ENCODE measurements around the gene VPS13D. TPM values are rescaled to one million over a fixed set of nuclear protein-coding genes. Genes with fewer than 3 reads are reported as not detected.
"Not testable (repeated sequence)": the region's sequence is repeated elsewhere in the genome, so short reads cannot be mapped to it uniquely, and the experiment has no call there.

Gene VPS13D
- total RNA-seq, 1 donor from 2014 or later, result 98.5 TPM

DNA sequence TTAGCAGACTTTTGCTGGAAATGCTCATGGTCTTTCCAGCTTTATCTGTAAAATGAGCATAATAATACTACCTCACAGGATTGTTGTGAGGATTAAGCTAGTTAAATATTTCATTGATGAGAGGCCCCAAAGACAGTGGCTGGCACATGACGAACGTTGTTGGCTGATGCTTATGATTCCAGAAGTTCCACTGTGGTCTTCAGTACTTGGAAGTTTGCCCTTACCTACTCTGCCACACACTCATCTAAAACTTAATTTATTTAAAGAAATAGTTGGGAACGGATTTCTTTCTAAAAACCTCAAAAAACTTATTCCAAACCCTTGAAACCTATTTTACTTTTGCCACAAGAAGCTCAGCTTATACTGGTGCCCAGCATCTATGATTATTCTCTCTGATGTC, 217.5 kb downstream of the VPS13D start:
- no peak for DNase-seq (ENCODE audit: low spot score)

DNA sequence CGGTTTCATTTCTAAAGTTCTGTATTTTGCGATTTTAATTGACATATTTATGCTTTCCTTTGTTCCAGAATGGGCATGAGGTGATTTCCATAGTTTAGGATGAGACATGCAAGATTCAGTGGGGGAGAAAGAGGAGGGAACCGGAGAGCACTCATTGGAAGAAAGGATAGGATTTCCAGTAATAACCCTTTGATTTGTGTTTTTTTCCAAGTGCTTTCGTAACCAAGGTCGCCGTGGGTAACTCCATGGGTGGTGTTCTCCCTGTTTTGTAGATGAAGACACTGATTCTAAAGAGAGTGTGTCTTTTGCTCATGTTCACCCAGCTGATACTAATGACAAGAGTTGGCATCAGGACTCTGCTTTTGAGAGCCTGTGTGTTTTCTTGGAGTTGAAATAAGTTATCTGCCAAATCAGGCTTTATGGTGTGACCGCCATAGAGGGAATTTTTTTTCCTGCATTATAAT, 218.1 kb downstream of the VPS13D start:
- DNase-seq (ENCODE audit: low spot score), result no peak

DNA sequence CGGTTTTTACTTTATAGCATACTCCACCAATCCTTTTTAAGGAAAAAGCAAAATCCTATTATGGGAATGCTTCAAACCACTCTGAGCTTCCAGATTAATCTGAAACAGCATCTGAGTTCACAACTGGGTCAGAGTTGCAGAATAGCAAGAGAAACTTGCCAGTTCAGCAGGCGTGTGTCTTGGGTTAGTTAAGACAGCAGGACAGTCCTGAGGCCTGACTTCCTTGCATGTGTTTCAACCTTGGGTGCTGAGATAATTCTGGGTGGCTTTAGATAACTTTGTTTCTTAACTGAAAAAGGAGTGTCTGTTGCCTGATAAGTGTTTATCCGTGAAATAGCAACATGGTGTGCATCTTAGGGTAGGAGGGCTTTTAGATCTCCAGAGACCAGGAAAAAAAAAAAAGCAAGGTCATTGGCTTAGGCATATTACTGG, 218.9 kb downstream of the VPS13D start:
- no peak for DNase-seq (ENCODE audit: low spot score)

DNA sequence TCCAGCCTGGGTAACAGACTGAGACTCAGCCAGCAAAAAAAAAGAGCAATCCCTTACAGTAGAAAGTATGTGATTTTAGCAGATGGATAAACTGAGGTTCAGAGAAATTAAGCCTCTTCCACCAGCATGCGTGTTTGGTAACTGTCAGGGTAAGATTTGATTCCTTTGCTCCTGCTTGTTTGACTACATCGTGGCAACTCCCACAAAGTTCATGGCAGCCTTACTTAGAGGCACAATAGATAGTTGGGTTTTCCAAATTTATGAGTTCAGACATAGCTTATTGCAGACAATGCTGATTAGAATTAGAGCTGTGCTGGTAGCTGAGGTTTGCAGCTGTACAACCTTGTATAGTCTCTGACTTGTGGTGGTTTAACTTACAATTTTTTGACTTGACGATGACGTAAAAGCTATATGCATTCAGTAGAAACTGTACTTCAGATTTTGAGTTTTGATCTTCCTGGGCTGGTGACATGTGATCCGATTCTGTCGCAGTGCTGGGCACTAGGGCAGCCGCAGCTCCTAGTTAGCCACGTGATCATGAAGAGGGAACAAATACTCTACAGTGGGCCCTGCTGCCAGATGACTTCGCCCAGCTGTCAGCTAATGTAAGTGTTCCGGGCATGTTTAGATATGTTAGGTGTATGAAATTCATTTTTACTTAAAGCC, 220.4 kb downstream of the VPS13D start:
- no peak for DNase-seq (ENCODE audit: low spot score)

DNA sequence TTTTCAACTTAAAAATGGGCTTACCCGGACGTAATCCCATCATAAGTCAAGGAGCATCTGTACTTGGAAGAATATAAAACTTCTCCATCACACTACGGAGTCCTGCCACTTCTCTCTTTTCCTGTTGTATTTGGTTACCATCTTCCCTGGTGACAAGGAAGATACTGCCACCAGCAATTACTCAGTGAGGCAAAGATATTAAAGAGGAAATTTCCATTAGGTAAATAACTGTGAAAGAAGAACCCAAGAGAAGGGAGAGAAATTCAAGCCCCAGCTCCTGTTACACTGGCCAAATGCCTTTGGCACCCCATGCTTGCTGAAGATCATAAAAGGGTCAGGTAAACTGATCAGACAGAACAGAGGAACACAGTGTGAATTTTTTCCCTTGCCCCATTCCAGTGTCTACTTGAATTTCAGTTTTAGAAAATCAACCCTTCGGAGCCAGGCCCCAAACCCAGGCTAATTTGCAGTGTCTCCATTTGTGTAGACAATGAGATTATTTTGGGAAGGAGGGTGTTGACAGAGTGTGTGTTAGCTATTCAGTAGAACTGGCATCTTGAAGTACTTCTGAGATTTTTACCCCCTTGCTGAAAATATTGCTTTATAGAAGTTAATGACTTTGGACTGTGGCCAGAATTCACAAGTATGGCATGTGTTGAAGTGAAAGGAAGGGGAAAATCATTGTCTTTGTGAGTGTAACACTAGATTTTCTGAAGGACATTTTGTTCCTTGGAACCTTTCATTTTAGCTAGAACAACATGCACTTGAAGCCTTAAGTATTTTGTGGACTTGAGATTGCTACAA, 221.1 kb downstream of the VPS13D start:
- no peak for DNase-seq (ENCODE audit: low spot score)

DNA sequence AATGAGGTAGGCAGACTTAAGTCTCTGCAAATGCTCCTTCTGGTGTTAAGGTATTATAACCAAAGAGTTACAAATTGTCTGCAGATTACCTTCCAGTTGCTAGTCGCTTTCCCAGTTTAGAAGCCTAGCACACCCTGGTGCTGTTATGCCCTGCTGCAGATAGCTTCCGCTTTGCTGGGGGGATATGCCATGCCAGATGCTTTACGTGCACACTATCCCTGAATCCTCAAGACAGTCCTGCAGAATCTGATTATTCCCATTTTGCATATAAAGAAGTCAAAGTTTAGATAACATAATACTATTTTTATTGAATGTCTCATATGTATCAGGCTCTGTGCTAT, 221.7 kb downstream of the VPS13D start:
- DNase-seq (ENCODE audit: low spot score), result no peak

DNA sequence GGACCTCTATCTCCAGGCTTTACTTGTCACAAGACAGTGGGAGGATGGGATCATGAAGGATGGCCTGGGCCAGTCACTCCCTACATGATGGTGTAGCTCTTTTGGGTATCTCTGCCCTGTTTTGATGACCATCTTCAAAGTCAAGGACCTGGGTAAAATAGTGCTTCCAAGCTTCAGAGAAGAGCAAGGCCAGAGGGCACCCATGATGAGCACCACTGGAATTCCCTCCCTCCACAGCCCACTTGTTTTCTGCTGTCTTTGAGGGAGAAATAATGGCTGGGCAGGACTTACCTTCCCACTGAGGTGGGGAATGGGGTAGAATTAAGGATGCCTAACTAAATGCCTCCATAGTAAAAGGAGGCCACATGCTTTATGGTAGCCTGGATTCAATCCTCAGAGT, 222.4 kb downstream of the VPS13D start:
- DNase-seq (ENCODE audit: low spot score), result no peak

DNA sequence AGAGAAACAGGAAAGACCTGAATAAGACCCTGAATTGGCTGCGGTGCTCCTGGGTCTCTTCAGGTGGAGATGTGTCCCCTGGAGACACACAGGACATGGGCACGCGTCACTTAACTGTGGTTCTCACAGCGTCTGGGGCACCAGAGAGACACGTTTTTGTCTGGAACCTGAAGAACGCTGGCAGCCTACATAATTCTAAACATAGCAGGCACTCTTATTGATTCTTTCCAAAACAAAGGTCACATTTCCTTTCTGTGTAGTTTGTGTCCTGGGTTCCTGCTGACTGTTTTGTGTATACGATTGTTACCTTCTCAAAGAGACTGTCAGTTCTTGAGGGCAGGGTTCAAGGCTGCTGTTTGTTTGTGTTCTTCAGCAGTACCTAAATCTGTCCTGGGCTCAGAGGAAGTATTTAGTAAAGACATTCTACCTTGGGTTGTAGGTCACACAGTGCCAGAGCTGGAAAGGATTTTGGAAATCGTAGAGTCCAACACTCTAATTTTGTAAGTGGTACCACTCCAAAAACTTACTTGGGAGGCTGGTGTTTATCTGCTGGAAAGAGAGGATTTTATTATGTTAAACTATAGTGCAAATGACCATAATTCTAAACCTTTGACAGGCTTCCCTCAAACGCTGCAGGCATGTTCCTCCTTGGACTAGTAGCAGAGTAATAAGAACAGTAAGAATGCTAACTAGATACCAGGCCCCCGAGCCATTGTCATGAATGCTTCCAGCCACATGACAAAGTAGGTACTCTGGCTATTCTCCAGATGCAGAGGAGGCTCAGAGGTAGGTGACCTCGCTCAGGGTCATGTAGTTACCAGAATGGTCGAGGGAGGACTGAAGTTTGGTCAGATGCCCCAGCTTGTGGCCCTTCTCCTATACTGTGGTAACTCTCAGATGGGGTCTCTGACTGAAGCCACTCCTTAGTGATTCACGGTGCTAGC, 223.8 kb downstream of the VPS13D start:
- DNase-seq (ENCODE audit: low spot score), result no peak

DNA sequence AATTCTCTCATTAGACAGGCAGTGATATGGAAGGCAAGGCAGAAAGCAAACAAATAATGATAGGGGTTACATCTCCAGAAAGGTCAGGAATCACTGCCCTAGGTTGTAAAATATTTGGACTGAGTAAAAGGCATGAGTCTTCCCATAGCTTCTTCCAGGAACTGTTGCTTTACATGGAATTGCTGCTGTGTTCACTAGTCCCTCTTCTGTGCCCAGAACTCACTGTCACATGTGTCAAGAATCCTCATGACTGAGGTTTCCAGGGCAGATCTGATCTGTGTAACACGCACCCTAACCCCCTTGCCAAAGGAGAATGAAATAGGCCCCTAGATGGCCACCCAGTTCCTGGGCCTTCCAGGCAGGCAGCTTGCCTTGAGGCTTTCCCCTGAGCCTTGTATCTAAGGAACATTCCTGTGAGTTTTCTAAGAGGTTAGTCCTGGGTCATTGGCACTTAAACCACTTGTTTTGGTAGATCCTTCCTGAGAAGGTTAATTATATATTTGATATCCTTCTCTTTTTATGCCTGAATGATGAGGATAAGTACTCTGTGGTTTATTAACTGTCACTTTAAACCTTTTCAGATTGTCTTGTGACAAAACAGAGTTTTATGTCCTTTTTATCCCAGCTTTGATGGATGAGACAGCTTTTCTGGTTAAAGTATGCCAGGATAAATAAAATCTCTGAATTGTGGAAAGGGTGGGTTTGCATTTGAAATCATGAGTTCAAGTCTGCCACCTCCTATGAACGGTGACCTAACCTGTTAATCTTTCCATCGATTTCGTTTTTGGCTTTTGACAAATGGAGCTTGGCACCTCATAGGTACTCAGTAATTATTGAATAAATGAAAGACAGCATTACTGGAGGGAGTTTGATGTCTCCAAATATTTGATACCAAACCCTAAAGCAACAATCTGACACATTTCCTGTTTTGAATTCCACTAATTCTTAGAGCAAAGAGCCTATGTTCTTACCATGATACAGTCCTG, 224.9 kb downstream of the VPS13D start:
- peak; percentile 60 for DNase-seq (ENCODE audit: low spot score)

DNA sequence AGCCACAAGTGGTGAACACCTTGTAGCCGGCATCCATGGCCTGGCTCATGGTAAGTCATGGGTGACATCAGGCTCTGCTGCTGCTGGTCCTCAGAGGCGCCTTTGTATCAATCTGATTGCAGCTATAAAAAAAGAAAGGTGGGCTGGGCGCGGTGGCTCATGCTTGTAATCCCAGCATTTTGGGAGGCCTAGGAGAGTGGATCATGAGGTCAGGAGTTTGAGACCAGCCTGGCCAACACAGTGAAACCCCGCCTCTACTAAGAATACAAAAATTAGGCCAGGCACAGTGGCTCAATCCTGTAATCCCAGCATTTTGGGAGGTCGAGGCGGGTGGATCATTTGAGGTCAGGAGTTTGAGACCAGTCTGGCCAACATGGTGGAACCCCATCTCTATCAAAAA, 226.3 kb downstream of the VPS13D start:
- DNase-seq (ENCODE audit: low spot score), result not testable (repeated sequence)

DNA sequence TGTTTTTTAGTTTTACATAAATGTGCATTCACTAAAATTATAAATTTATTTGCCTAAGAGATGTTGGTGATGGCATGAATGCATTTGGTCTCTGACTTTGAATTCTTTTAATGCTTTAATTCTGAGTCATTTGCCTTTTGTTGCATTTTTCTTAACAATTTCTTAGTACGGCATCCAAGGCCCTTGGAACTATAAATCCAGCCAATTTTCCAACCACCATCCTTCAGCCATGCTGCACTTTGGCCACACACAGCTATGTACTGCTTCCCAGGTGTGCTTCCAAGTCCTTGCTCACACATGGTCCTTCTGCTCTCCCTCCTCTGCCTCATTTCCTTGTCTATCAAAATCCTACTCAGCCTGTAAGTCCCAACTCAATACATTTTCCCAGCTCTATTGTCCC, 227.1 kb downstream of the VPS13D start:
- no peak for DNase-seq (ENCODE audit: low spot score)

DNA sequence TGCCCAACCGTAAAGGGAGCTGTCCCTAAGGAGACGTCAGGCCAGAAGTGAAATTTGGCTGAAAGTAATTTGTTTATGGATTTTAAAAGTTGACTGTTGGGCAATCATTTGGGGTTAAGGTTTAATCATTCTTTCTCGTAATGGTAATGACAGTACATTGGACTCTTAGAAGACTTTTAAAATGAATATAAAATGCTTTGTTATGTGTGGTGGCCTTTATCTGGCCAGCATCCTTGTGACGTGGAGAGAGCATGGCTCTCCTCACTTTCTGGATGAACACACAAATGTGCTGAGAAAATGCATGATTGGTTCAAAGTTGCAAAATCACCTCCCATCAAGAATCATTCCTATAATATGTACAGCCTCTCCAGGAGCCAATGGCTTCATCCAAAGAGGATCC, 227.9 kb downstream of the VPS13D start:
- DNase-seq (ENCODE audit: low spot score), result no peak

DNA sequence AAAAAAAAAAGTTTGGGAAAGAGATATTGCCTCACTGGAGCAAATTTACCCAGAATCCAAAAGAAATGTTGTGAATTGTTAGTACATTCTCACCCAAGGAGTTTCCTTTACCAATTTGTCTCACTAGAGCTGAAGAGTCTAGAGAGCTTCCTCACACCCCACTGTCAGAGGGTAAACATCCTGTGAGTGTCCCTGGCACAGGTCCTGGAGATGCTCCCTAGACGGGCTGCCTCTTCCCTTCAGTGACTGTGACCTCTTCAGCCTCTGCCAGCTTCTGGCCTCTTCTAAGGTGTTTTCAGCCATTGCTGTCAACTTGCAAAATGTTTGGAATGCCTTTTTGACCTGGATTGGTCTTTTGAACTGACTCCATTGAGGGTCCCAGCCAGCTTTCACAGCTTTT, 228.7 kb downstream of the VPS13D start:
- DNase-seq (ENCODE audit: low spot score), result no peak

DNA sequence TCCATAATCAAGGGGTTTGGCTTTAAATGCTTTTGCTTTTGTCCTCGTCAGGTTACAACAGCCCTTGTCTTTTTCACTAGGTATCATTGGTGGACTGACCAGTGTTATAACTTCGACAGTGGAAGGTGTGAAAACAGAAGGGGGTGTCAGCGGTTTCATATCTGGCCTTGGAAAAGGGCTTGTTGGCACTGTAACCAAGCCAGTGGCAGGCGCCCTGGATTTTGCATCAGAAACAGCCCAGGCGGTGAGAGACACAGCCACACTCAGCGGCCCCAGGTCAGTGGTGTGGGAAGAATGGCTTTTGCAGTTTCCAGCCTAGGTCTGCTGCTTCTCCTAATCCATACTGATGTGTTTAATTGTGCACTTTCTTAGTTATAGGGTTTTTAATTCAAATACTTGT, 230.3 kb downstream of the VPS13D start:
- DNase-seq (ENCODE audit: low spot score), result no peak

DNA sequence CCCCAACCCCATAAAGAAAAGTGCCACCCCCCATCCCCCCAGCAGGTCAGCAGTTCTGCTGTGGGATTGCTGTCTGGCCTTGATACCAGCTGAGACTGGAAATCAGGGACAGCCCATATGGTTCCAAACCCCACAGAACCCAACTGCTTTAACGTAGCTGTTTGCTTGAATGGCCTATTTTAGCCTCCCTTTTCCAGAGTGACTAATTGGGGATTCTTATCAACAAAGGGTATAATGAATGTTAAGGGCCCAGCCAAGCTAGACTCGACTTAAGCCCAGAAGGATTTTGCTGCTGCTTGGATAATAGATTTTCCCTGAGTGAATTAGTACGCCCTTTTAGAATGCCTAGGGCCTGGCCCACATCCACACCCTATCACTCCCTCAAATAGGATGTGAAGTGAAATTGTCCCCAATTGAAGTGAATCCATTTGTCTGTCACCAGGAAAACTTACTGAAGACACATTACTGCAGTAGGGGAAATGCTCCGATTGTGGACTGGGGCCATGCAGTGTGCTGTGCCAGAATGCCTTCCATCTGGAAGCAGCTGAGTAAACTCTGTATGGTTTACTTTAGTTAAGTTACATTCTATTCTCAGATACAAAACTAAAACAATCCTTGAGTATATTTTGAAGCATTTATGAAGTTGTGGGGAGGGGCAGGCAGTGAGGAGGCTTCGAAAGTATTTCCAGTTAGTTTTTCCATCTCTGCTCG, 231.2 kb downstream of the VPS13D start:
- no peak for DNase-seq (ENCODE audit: low spot score)

DNA sequence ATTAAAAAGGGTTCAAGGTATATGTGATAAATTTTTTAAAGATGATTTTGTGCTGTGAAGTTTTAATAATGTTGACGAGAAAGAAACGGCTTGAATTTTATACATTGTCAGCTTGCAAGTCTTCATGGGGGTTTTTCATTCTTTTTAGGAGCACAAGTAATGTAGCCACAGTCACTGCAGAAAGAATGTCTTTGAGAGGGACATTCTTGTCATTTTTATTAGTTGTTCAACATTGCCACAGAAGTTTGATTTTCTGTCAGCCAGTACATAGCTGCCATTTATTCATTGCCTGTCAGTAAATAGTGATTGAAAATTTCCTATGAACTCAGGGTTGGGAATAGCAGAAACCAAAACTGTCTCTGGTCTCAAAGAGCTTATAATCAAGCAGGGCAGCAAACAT, 231.9 kb downstream of the VPS13D start:
- no peak for DNase-seq (ENCODE audit: low spot score)

DNA sequence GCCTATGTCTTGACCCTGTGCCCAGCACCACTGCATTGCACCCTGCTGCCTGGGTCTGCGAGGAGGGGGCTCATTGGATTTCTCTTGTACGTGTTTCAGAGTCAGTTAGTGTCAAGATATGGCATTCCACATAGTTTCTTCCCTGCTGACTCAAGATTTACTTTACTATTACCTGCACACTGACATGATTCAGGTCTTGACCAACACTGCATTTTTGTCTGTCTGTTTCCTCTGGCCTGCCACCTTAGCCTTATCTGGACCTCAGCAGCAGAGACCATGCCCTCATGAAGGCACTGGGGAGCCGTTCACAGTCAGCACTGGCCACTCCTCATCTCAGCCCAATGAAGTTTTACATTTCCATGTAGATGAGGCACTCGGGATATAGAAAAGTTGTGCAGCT, 232.8 kb downstream of the VPS13D start:
- no peak for DNase-seq (ENCODE audit: low spot score)

DNA sequence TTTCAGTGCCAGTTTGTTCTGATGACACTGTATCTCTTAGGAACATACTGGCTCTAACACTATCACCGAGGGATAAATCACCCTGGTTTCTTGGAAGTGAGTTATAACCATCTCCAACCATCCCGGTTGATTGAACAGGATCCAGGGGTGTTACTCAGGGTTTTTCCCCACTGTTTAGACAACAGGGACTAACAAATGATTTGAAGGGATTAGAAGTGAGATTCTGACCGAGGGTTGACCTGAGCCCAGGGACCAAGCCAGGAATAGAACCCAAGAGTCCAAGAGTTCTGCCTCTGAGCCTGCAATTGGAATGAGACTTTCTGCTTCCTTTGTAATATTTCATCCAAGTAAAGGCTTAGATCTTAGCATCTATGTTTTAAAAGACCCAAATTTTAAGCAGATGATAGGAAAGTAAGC, 234.2 kb downstream of the VPS13D start:
- peak; percentile 72 for DNase-seq (ENCODE audit: low spot score)

DNA sequence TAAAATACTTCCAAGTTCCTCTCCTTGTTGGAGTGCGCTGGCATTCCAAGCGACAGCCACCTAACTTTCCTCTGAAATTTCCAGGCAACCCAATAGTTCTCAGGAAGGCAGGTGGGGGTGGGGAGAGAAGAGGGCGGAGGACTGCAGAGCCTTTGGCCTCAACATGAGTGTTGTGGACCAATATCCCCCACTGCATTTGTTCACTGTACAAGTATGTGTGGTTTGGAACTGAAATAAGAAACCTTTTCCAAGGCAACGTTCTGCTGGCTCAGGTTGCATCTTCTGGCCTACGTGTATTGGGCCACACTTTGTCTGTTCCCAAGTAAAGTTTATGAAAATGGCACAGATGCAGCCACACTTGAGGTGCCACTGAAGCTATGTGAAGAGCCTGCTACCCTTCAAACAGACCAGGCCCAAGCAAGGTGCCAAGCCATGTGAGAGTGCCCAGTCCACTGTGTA, 234.8 kb downstream of the VPS13D start:
- DNase-seq (ENCODE audit: low spot score), result no peak

DNA sequence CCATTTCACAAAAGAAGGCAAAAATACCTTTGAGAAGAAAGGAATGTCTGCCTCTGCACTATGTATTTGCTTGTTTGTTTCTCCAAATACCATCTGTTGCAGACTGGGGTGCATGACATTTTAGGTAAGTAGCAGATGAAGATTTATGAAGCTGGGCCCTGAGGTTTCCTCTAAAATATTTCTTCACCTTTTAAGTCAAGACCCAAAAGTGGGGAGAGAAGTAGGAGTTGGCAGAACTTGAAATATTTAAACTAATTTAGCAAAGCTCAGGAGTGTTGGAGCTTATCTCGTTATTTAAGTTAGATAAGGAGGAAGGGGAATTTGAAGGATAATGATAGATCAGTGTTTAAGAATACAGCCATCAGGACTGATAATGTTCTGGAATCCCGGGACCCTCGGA, 235.3 kb downstream of the VPS13D start:
- DNase-seq (ENCODE audit: low spot score), result no peak

All from ureter (tissue), 1 donor.